Activated CD8-positive, alpha-beta memory T cell treated with anti-CD3 and anti-CD28 coated beads, Interleukin-2, amount 50 U/mL, for 1 hour (primary cell): ENCODE results near the gene FBXO8.

Experiments
- DNase-seq: peaks from one replicate; pipeline ENCODE4 v3.0.0-alpha.2; 2020; ENCODE audit errors: extremely low read depth

The FBXO8 gene

DNA sequence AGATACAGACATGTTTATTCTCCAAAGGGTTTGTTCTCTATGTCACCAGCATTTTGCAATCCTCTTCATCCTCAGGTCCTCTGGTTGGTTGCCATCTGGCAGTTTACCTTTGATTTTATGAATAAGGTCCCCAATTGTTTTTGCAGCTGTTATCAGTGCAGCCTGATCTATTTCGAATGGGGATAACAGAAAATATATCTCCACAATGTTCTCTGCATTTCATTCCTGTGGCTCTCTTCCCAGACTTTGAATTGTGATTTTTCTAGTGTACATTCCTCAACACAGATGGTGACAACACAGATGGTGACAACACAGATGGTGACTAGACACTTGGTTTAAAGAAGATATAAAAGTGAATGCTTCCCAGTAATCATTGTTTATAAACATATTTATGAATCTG lies 74.1 kb downstream of the FBXO8 start:
- no peak for DNase-seq

DNA sequence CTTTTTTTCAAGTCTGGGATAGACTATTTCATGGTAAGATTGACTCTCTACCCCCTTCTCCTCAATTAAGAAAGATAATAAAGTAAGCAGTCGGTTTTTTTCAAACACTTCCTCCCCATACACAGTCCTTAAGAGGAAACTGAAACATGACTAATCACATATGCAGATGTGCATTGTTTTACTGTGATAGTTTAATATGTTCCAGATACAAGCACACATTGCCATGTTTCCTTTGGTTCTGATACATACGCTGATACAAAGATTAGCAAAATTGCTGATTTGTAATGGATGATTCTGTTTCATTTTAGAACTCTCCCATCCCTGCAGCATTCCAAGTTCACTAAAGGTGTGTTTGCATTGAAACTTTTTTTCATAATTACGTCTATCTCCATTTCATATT lies 76.1 kb downstream of the FBXO8 start:
- no peak for DNase-seq

- DNase-seq = no peak
Measured at GRCh38 chr4:174204164-174204831, 79.2 kb downstream of the FBXO8 start.

- no peak for DNase-seq
Measured at GRCh38 chr4:174201871-174202270, 81.6 kb downstream of the FBXO8 start.

- no peak for DNase-seq
Measured at GRCh38 chr4:174199735-174200134, 83.7 kb downstream of the FBXO8 start.

DNA sequence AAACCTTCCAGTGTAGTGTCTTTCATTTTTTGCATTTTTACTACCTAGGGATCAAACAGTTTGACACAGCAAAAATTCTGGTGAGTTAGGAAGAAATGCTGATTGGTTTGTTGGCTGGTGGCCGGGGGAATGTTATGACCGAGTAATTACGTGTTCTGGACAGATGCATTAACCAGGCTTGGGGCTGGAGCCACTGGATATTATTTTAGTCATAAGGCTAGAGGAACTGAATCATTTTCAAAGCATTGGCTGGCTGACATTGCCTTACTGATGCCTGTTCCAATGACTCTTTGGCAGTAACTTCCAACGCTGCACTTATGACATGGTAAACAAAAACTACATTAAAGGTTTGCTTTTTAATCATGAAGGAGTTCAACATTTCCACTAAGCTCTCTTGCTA lies 84.6 kb downstream of the FBXO8 start:
- DNase-seq = no peak

- no peak for DNase-seq
Measured at GRCh38 chr4:174198396-174198795, 85.1 kb downstream of the FBXO8 start.

- no peak for DNase-seq
Measured at GRCh38 chr4:174193438-174194374, 89.8 kb downstream of the FBXO8 start.

DNA sequence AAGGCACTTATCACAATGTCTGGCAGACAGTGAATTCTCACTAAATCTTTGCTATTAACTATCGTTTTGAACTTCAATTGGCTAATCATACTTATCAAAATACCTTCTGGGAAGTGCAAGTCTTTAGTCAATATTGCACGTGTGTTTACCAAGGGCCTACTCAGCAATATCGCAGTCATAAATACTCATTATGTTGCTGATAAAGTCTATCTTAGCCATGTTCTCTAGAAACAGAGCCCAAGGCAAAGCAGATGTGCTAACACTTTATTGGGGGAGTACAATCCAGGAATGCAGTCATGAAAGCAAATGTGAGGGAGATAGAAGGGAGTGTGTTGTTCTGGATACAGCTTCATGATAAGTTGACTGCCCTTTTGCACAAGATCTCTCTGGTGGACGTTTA lies 90.5 kb downstream of the FBXO8 start:
- DNase-seq = no peak

DNA sequence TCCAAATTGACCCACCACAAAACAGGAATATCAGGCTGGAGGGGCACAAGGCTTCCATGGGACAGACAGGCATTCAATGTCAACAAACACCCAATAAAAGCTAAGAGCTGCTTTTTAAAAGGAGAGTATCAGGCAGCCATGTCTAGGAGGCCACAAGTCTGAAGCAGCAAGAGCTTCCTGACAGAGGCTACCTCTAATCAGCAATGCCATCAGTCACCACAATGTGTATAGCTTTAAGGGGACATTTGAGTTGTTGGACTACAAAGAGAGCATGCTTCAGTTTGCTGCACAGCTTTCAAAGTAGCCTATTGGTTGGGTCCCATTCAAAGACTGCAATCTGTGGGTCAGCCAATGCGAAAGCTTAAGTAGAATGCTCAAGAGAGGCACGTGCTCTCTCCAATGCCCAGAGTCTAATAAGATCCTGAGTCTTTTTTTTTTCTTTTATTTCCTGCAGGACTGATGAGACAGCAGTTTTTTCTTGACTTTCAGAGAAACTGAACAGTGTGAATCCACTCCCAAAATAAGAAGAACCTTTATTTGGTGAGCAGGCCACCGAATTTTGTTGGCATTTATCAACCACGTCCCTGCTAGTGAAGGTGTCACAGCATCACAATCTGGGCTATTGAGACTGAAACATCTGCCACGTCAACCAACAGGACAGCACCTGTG lies 92.5 kb downstream of the FBXO8 start:
- DNase-seq = no peak

GRCh38 chr4:174189392-174190015 lies 94.0 kb downstream of the FBXO8 start:
- DNase-seq = no peak
